Fibroblast of skin of right quadriceps (primary cell): ENCODE results near the gene EFNA4.
A peak's percentile ranks its signal among the peaks of the same experiment; 100 is the strongest.

Experiments used
- DNase-seq: peaks from one replicate; pipeline ENCODE4 v3.0.0-alpha.2; 2013

EFNA4 gene

DNA sequence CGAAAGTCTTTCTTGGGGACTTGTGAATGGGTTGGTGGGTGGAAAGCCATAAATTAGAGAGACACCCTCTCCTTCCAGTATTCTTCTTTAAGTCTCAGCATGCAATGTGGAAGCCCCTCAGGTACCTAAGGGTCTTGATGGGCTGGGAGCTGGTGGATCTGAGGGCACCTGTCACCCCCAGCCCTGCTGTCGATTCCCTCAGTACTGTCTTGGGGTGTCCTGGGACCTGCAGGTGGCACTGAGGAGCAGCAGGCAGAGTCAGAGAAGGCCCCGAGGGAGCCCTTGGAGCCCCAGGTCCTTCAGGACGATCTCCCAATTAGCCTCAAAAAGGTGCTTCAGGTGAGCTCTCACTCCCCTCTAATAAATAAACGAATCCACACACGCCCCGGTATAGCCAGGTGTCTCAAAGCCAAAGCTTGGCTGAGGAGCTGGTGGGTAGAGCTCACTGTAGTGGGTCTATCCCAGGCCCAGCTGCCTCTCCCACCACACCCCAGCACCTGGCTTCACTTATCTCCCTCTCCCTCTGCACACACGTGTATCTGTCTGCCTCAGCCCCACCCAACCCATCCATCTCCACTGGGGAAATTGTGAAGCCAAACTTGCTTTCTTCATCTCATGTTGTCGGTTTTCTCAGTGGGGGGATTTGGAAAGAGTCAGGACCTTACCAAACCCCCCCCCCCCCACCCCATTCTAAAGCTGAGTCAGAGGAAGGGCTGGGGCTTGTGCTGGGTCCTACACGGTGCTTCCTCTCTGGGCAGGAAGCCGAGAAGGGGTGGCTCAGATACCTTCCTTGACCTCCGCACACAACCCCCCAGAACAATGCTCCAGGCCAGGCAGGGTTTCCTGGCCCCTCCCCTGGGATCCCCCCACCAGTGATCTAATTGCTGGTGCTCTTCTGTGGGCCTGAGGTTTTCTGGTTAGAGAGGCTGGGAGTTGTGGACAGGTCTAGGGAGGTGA lies 10.8 kb upstream of the EFNA4 start:
- DNase-seq = no peak

GRCh38 chr1:155053531-155054105 lies 9.9 kb upstream of the EFNA4 start:
- DNase-seq = no peak

GRCh38 chr1:155057104-155057503 lies 6.4 kb upstream of the EFNA4 start:
- no peak for DNase-seq

GRCh38 chr1:155057788-155058211 lies 5.7 kb upstream of the EFNA4 start:
- DNase-seq = no peak

DNA sequence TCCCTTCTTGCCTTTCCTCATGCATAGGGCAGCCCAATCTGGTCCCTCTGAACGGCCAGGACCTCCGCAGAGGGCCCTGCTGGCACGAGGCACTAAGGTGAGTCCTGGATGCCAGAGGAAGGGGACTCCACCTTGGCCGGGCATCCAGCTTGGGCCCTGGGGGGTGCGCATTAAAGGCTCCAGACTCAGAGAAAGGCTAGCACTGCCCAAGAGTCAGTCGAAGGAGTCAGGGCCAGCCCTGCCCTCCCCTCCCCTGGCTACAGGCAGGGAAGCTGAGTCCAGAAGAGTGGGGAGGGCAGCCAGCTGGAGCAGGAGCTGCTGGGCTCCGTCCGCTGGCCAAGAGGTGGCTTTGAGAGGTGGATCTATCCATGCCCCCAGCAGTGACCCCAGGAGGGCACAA lies 2.8 kb upstream of the EFNA4 start:
- DNase-seq = no peak

DNA sequence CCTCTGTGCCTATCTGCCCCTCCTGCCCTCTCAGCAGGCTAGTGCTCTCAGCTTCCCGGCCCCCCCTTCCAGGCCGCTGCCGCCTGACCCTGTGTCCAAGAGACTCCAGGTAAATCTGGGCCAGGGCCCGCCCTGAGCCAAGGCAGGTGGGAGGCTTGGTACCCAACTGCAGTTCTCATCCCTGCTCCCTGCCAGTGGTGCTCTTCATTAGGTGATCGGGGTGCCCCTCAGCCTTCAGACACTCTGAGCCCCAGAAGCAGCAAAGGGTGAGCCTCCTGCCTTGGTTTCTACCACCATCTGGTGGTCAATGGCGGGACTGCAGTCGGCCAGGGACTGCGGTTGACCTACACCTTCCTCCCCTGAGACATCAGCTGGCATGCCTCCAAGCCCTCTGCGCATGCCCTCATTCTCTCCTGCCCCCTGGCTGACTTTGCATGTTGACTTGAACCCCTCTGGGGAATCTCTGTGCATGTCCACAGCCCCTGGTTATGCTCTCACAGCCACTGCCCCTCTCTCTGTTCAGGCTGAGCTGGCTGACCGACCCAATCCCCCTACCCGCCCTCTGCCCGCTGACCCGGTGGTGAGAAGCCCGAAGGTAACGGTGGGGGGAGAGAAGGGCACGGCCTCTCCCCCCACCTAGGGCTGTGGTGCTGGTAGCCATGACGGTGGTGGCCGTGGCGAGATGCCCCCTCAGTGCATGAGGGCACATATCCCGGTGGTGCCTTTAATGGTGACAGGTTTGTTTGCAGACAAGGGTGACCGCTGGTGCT lies 2.0 kb upstream of the EFNA4 start:
- DNase-seq = peak; percentile 81

DNA sequence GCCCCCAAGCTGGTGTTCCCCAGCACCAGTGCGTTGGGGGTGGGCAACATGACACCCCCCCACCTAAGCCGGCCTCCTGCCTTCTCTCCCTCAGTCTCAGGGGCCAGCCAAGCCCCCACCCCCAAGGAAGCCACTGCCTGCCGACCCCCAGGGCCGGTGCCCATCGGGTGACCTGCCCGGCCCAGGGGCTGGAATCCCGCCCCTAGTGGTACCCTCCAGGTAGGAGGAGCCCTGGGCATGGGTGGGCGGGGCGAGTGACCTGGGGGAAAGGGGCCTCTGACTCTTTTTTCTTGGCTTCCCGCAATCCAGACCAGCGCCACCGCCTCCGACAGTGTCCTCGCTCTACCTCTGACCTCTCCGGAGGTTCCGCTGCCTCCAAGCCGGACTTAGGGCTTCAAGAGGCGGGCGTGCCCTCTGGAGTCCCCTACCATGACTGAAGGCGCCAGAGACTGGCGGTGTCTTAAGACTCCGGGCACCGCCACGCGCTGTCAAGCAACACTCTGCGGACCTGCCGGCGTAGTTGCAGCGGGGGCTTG lies 1.3 kb upstream of the EFNA4 start:
- no peak for DNase-seq

DNA sequence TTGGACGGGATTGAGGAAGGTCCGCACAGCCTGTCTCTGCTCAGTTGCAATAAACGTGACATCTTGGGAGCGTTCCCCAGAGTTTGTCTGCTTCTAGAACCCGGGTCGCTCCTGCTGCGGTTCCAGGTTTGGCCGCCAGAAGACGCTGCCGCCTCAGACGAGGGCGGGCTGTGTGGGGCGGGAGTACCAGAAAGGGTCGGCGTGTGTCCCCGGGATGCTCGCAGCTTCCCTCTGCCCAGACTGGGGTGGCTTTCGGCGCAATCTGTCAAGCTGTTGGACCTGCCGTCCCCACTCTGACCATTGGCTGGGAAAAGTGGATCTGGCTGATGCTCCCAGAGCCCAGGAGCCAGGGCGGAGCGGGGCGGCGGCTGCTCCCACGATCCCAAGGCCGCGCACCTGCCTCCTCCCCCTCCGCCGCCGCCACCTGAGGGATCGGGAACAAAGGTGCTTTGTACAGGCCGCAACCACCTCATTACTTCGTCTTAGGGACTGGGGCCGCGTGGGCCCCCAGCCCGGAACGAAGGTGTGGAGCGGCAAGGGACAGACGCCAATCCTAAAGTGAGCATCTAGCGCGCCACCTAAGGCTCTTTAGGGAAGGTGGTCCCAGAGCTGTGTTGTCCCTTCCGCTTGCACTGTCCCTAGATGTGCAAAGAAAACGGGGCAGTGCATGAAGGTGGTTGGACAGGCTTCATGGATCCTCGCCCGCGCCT lies 683 bp upstream of the EFNA4 start:
- DNase-seq = peak; percentile 51

GRCh38 chr1:155064111-155064831 lies 731 bp downstream of the EFNA4 start:
- DNase-seq = no peak

DNA sequence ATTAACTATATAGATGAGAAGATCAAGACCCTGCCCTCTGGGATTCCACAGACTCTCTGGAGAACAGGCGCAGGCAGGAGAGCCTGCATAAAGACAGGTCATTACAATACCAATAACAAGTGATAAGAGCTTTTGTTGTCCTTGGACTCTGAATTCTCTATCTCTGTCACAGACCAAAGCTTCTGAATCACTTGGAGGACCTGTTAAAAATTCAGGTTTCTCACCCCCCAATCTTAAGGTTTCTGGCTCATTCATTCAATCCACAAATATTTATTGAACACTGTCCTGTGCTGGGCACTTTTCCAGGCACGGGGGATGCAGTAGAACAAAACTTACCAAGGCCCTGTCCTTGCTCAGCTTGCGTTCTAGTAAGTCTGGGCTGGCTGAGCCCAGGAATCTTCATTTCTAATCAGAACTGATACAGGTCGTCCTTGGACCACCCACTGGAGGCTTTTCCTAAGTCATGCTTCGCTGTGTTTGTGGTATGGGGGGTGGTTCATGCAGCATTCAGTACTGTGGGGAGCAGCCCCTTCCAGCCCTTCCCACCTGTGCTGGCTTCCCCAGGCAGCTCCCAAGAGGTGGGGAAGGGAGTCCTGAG lies 1.4 kb downstream of the EFNA4 start:
- DNase-seq = no peak

DNA sequence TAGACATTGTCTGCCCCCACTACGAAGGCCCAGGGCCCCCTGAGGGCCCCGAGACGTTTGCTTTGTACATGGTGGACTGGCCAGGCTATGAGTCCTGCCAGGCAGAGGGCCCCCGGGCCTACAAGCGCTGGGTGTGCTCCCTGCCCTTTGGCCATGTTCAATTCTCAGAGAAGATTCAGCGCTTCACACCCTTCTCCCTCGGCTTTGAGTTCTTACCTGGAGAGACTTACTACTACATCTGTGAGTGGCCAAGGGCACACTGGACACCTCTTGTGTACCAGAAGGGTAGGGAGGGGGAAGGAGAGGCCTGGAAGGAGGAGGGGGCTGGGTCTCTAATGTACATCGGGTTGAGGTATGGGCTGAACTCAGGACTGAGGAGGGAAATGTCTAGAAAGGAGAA lies 3.2 kb downstream of the EFNA4 start:
- DNase-seq = no peak

DNA sequence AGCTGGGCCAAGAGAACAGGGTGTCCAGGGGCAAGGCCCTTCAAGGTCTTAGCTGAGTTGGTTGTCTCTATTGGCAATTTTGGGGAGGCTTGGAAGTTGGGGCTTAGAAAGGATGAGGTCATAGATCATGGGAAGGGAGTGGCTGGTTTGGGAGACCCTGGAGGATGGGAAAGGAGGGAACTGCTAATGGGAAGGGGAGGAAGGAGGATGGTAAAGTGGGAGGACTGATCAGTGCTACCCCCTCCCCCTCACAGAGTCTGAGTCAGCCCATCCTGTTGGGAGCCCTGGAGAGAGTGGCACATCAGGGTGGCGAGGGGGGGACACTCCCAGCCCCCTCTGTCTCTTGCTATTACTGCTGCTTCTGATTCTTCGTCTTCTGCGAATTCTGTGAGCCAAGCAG lies 5.1 kb downstream of the EFNA4 start:
- DNase-seq = no peak

DNA sequence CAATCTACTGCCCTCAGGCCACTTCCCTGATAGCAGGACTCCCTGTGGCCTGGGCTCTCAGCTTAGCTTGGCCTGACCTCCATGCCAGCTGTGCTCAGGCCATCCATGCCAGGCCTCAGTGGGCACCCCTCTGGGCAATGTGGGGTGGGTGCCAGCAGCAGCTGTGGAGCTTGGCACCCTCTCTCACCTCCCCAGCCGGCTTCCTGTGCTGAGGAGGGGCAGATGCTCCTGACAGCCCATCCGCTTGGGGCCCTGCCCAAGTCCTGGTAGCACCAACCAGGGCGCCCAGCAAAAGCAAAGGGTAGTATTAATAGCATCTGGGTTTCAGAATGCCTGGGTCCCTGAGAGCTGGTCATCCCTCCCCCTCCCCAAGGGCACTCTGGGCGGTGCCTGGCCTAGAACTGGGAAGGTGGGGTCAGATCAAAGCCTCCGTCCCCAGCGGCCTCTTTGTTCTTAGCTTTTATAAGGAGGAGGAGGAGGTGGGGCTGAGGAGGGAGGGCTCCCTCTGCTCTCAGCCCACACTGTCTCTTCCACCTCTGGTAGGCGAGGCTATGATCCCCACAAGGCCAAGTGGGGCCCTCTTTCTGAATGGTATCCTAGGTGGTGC lies 6.1 kb downstream of the EFNA4 start:
- DNase-seq = no peak

DNA sequence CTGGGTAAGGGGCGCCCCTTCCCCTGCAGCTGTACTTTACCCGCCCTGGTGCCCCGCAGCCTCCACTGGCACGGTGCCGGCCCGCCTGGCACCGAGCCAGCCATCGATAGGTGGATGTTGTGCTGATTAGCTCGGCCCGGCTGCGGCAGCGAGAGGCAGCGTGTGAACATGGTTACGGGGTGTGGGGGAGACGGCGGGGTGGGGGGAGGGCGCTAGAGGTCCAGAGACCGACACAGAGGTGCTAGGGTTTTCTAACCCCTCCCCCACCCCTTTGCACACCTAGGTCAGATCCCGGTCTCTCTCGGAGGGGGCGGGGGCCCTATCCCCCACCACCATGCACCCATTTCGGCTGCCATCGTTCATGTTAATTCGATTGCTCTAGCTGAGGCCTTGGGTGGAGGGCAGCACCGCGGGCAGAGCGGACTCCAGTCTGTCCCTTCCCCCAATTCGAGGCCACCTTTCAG lies 6.7 kb downstream of the EFNA4 start:
- no peak for DNase-seq

GRCh38 chr1:155070721-155071569 lies 7.4 kb downstream of the EFNA4 start:
- peak; percentile 56 for DNase-seq

DNA sequence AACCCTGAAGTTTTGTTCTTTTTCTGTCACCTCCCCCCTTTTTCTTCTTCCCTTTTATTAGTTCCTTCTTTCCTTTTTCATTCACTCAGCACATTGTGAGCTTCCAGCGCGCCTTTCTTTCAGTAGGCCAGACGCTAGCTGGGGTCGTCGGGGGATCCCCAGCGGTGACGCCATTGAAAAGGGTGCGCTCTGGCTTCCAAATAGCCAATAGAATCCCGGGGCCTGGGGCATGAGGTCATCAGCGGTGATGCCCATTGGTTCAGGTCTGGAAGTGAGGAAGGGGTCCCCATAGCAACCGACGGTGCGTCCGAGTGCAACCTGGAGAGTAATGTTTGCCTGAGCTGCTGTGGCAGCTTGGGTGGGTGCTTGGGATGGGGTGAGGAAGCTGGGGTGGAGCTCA lies 8.2 kb downstream of the EFNA4 start:
- DNase-seq = no peak

DNA sequence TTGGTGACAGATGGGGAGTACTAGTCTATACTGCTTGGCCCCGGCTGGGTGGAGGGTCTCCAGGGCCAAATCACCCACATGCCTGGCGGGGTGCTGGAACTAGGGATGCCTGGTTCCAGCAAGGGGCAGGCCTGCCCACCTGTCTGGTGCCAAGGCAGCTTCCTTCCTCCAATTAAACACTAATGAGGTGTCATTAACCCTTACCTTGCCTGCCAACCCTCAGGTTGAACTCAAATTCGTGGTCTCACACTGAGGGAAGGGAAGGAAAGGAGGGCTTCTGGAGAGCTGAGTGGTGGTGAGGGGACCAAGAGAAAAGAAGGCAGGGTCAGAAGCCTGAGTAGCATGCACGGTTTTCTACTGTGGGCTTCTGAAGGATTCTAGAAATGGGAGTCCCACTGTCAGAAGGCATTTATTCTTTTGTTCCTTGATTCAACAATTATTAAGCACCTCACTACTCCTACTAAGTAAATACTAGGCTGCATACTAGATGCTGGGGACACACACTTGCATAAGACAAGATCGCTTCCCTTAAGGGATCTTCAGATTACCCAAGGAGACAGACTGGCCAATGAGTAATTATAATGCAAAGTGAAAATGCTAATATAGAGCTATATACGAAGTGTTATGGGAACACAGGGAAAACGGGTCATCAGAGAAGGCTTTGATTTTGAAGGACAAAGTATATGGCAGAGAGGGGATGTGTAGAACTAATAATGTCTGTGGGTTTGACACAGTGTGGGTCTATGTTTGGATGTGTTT lies 9.2 kb downstream of the EFNA4 start:
- DNase-seq = no peak

DNA sequence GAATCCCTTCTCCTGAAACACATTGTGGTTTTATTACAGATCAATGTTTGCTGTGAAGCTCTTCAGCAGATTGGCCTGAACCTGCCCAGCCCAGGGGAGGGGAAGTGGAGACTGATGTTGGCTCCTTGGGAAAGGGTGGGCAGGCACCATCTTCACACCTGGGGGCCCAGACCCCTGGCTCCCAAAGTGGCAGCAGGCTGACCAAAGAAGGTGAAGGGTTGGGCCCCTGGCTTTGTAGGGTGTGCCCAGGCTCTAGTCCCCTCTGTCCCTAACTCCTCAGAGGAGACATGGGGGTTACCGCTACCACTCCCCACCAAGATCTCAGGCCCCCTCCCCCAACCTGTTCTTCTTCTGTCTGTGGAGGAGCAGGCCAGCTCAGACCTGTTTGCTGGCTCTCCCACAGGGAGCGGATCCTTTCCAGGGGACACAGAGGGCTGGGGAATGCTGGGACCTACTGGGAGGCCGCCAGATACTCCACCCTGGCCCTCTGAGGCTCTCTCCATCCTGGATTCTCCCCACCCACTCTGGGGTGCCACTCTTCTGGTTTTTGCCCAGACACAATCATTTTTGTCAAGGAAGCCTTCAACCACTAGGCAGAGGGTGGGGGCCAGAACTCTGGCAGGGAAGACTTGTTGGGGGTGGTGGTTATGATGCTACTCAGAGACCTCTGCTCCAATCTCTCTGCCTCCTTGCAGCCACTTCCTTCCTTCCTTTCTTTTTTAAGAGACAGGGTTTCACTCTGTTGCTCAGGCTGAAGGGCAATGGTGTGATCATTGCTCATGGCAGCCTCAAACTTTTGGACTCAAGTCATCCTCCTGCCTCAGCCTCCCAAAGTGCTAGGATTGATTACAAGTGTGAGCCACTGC lies 10.1 kb downstream of the EFNA4 start:
- DNase-seq = no peak
